HK-2 (cell line): ENCODE results near the gene OR1N2.
"Not testable (repeated sequence)": the region's sequence is repeated elsewhere in the genome, so short reads cannot be mapped to it uniquely, and the experiment has no call there.

Experiments used
- DNase-seq: peaks from one replicate; pipeline ENCODE4 v3.0.0-alpha.2; 2018; ENCODE audit not compliant: unreplicated experiment

The OR1N2 gene, protein sequence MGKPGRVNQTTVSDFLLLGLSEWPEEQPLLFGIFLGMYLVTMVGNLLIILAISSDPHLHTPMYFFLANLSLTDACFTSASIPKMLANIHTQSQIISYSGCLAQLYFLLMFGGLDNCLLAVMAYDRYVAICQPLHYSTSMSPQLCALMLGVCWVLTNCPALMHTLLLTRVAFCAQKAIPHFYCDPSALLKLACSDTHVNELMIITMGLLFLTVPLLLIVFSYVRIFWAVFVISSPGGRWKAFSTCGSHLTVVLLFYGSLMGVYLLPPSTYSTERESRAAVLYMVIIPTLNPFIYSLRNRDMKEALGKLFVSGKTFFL

DNA sequence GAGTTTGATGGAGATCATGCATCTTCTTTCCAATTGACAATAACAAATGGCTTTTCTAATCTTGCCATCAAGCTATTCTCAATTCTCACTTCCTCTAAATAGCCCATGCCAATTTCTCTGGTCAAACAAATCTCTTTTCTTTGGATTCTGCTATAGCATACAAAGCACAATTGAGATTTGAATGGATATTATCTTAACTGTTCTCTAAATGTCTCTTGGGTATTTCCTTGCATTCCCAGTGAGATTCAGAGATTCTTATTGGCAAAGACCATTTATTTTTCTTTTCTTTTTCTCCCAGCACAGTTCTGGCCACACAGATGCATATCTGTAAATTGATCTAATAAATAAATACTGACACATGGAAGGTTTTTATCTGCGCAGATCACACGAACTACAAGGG, at the start of gene OR1N2:
TSS of gene OR1N2 (plus strand) at position 301 of the 400 bp plus-strand sequence. CDS start 100 bp downstream, outside the sequence.
- no peak for DNase-seq

DNA sequence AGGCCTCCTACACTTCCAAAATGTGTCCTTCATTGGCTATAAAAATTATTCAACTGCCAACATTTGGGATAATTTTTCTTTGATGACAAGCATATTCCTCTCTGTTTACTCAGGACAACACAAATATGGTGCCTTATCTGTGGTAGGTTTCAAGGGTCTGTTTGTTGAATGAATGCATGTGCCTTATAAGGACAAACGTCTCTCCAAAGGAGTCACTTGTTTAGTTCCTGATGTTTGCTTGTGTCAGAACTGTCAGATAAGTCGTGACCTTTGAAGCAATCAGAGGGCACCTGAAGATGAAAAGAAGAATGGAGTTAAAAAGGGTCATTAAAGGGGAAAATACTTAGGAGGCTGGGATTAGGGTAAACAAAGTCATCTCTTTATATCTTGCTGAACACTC, 45.9 kb upstream of the OR1N2 start:
- DNase-seq = no peak

DNA sequence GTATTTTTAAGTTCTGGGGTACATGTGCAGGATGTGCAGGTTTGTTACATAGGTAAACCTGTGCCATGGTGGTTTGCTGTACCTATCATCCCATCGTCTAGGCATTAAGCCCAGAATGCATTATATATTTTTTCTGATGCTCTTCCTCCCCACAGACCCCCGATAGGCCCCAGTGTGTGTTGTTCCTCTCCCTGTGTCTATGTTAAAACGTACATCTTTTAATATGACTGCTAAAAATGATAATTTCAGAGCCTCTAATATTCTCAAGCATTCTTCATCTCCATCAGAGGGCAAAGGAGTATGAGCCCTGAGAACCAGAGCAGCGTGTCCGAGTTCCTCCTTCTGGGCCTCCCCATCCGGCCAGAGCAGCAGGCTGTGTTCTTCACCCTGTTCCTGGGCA, 42.4 kb upstream of the OR1N2 start, which contains the start of gene OR1J2:
TSS of gene OR1J2 (plus strand) at position 301 of the 400 bp plus-strand sequence. CDS start at position 301, 0 bp downstream.
- DNase-seq = no peak

DNA sequence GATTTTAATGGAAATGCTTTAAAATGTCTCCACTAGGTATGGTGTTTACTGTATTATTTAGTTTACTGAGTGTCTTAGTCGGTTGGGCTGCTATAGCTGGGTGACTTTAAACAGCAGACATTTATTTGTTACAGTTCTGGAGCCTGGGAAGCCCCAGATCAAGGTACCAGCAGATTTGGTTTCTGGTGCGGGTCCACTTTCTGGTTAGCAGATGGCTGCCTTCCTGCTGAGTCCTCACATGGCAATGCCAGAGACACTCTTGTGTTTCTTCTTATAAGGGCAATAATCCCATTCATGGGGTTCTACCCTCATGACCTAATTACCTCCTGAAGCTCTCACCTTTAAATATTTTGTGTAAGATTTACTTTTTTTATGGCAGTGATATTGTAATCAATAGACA, 34.7 kb upstream of the OR1N2 start:
- DNase-seq = no peak

DNA sequence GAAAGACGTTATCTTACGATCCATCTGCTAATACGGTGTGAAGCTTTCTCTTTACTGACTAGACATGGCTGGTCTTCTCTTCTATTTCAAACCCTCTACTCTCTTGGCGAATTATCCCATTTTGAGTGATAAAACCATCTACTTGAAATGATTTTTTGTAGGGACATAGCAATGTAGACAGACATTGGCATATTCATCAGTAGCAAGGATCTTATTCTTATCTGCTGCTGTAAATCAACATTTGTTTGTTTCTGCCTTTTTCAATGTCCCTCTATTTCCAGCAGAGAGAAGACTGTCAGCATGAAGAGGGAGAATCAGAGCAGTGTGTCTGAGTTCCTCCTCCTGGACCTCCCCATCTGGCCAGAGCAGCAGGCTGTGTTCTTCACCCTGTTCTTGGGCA, 34.1 kb upstream of the OR1N2 start, which contains the start of gene OR1J4:
TSS of gene OR1J4 (plus strand) at position 301 of the 400 bp plus-strand sequence. CDS start at position 301, 0 bp downstream.
- DNase-seq = no peak

DNA sequence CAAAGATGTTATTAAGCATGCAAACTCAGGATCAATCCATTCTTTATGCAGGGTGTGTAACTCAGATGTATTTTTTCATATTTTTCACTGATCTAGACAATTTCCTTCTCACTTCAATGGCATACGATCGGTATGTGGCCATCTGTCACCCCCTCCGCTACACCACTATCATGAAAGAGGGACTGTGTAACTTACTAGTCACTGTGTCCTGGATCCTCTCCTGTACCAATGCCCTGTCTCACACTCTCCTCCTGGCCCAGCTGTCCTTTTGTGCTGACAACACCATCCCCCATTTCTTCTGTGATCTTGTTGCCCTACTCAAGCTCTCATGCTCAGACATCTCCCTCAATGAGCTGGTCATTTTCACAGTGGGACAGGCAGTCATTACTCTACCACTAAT, 33.5 kb upstream of the OR1N2 start:
- no peak for DNase-seq

DNA sequence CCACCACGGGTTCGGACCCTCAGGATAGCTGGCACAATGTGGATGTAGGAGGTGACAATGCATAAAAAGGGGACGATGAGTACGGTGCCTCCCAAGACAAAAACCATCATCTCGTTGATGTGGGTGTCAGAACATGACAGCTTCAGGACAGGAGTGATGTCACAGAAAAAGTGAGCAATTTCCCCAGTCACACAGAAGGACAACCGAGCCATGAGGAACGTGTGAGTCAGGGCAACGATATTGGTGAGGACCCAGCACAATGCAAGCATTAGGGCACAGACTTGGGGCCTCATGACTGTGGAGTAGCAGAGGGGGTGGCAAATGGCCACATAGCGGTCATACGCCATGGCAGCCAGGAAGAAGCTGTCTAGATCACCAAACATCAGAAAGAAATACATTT, 26.3 kb upstream of the OR1N2 start:
- no peak for DNase-seq

DNA sequence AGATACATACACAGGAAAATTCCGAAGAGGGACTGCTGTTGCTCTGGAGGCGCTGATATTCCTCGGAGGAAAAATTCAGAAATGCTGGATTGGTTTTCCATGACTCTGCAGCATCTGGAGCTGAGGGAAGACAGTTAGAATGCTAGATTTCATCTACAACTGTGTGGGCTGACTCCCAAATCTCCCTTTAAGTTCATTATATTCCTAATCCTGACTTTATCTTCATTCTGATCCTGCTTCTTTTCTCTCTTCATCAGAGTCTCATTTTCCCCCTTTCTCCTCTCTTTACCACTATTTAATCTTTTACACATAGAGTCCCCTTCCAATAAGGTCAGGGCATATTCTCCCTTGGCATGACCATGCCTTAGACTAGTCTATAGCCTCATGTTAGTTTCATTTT, 25.7 kb upstream of the OR1N2 start, which contains the start of gene OR1N1:
TSS of gene OR1N1 (minus strand) at position 101 of the 400 bp plus-strand sequence. CDS start at position 101, 0 bp downstream.
- no peak for DNase-seq

DNA sequence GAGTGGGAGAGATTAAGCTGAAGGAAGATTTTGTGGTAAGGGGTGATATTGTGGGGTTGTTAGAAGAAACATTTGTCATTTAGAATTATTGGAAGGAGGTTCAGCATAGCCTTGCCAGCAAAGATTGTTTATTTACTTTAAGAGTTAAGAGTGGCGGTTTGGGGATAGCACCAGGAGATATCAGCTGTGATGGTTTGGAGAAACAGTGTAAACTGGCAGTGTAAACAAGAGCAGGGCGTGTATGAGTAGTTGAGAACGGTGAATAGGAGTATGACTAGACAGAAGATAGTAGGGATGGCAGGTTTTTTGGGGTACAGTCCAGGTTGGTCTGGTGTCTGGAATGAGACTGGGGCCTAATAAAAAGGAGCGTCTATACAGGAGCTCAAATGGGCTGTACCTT, 21.8 kb upstream of the OR1N2 start:
- DNase-seq = not testable (repeated sequence)

DNA sequence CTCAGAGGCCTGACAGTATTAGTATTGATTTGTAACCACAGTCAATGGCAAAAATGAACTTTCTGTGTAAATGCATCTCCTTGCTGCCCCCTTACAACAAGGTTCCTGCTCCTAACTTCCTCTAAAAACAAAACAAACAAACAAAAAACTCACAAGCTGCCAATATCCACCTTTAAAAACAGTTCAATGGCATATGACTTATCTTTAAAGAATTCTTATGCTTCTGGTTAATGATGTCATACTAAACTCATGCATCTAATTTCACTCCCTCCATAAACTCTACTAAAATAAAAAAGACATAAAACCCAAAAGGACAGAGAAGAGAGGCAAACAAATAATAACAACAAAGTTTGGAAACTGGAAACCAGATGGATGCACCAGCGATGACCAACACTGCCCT, 16.8 kb upstream of the OR1N2 start:
- DNase-seq = no peak

DNA sequence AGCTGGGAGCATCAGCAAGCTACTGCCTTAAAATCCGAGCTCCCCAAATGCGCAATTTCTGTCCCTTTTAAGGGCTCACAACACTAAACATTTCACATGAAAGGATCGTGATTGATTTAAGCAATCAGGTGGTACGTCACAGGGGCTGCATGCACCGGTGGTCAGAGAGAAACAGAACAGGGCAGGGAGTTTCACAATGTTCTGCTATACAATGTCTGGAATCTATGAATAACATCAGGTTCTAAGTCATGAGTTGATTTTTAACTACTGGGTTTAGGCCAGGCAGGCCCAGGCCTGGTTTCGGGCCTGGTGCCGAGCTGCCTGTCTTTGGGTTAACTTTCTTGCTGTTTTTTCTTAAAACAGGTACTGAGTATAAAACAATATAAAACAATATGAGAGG, 15.8 kb upstream of the OR1N2 start:
- not testable (repeated sequence) for DNase-seq

DNA sequence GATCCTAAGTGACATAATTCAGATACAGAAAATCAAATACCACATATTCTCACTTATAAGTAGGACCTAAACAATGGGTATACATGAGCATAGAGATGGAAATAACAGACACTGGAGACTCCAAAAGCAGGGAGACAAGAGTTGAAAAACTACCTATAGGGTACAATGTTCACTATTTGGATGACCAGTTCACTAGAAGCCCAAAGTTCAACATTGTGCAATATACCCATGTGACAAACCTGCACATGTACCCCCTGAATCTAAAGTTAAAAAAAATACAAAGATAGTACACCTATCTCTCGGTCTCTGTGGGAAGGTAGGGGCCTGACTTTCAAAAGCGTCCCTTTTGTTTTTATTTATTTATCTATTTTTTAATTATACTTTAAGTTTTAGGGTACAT, 14.2 kb upstream of the OR1N2 start:
- DNase-seq = no peak

DNA sequence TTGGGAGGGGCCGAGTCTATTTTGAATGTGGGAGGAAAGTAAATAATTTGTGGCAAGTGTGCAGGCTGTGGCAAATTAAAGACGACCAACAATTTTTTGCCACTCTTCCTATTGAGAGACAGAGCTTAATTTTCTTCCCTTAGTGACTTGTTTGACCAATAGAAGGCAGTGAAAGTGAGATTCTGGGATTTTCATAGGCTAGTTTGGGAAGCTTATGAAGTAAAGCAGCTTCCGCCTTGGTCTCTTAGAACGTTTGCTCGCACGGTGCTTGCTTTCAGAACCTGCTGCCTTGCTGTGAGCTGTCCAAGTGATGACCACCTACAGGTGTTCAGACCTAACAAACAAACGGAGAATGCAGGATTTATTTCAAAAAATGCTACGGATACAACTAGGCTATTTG, 6.7 kb upstream of the OR1N2 start:
- no peak for DNase-seq

DNA sequence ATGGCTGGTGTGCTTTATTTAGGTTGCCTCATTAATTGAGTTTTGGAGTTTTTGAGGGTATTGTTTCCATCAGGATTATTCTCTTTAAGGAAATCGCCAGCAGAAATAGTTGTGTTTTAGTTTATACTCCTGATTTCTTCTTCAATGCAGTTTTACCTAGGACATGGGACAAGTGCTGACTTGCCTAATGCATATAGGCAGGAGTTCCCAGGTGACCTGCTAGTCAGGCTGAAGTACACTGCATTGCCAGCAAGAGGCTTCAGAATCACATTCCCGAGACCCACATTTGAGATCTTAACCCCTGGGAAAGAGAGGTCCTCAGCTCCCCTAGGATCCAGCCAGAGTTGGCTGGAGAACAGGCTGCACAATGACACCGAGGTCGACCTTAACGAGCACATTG, 1.5 kb upstream of the OR1N2 start:
- no peak for DNase-seq

DNA sequence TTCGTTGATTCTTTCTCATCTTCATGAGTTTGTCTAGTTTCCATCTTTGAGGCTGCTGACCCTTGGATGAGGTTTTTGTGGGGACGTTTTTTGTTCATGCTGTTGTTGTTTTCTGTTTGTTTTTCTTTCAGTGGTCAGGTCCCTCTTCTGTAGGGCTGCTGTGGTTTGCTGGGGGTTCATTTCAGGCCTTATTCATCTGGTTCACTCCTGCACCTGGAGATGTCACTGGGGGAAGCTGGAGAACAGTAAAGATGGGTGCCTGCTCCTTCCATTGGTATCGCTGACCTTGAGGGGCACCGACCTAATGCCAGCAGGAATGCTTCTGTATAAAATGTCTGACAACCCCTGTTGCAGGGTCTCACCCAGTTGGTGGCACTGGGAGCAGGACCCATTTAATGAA, 8.5 kb downstream of the OR1N2 start:
- no peak for DNase-seq

DNA sequence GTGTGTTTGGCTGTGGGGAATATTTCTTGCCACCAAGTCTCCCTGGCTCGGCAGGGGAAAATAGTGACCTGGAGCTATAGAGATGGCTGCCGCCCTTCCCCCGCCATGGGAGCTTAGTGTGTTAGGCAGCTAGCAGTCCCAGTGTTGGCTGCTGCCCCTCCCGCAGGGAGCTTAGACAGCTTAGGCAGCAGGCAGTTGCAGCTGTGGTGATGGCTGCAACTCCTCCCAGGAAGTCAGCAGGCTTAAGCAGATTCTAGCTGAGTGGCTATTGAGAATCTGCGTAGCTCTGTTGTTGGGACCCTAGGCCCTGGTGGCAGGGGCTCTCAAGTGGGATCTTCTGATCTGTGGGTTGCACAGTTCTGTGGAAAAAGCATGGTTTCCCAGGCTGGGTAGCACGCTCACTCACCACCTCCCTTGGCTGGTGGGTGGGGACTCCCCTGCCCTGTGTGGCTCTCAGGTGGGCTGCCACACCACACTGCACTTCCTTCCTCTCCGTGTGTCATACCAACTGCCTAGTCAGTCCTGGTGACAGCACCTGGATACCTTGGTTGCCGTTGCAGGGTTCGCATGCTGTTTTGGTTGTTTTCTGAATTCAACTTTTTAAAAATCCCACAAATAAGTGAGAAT, 9.3 kb downstream of the OR1N2 start:
- DNase-seq = no peak

DNA sequence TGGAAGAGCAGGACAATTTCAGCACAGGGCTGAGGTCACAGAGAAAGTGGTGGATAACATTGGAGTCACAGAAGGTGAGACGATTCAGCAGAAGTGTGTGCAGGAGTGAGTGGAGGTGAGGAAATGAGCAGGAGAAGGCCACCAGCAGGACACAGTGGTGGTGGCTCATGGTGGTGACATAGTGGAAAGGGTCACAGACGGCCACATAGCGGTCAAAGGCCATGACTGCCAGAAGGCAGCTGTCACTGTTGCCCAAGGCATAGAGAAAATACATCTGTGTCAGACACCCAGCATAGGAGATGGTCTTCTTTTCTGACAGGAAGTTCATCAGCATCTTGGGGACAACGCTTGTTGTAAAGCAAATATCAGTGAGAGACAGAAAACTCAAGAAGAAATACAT, 15.0 kb downstream of the OR1N2 start:
- no peak for DNase-seq

DNA sequence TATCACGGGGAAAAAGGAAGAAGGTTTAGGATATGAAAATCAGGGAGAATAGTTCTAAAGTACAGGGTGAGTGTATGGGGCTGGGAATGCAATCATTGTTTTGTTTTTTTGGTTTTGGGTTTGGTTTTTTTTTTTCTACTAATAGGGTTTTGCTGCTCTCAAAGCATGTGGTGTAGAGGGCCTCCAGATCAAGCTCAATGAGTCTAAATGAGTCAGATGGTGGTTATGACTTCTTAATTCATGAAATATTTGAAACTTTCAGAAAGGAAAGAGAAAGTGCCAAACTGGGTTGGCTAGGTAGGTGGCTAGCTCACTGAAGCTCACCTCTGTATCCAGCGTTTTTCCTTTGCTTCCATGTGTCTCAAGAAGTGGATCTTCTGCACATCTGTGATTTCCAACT, 19.5 kb downstream of the OR1N2 start:
- no peak for DNase-seq

DNA sequence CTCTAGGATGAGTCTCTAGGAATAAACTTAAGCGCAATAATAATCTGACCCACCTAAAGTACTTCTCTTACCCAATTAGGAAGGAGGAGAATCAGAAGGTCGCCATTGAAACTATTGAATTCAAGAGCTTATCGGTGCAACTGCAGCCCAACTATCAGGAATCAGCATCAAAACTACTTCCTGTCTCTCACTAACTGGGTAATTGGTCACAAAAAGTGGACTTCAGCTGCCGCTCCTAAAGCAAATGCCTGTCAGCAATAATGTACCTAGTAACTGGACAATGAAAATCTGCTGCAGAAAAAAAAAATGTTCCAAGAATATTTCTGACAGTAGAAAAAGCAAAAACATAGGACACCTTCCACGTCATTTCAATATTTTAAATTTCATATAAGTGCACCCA, 27.0 kb downstream of the OR1N2 start:
- DNase-seq = no peak

DNA sequence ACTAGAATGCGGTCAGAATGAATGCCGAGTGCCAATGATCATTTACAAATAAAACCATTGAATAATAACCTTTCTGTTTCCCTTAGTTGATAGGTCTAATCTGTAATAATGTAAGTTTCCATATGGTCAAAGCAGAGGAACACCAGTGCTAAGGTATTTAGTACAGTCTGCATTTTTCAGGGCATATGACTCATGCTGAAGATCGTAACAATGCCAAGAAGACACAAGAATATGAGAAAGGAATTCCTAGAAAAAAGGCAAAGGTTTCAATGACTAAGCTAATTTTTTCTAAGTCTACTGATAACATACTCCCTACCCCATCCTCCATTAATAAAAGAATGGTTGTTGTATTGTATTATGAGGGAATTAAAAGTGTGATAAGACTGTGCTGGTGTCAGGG, 27.4 kb downstream of the OR1N2 start:
- no peak for DNase-seq

DNA sequence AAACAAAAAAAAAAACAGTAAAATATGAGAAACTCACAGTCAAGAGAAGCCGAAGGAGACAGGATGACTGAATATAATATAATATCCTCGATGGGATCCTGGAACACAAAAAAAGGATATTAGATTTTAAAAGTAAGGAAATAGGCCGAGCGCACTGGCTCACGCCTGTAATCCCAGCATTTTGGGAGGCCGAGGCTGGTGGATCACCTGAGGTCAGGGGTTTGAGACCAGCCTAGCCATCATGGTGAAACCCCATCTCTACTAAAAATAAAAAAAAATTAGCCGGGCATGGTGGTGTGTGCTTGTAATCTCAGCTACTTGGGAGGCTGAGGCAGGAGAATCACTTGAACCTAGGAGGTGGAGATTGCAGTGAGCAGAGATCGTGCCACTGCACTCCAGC, 30.4 kb downstream of the OR1N2 start, which contains the start of gene OR1L8:
TSS of gene OR1L8 (minus strand) at position 101 of the 400 bp plus-strand sequence. CDS start 14,907 bp downstream, outside the sequence.
- not testable (repeated sequence) for DNase-seq
